Keratinocyte (primary cell): Measurements from ENCODE around the gene NHLH1. TPM values are rescaled to one million over a fixed set of nuclear protein-coding genes. Genes with fewer than 3 reads are reported as not detected.
"Not testable (repeated sequence)": the region's sequence is repeated elsewhere in the genome, so short reads cannot be mapped to it uniquely, and the experiment has no call there.

Experiments used
- DNase-seq: peaks from one replicate; pipeline ENCODE4 v3.0.0-alpha.2; 2011; ENCODE audit warnings: low read depth, missing footprints, low spot score
- FAIRE-seq: peaks from 2 replicates; lab custom pipeline; 2011; peaks lifted over from hg19 to GRCh38; lab: Jason Lieb, UNC
- H2AFZ ChIP-seq: 2 replicates; pipeline ENCODE4 v1.6.0; 2012; ENCODE audit warnings: low read length, control low read depth, inconsistent platforms; ENCODE audit not compliant: control insufficient read depth
- H3K27ac ChIP-seq: 2 replicates; pipeline ENCODE4 v1.5.1; 2011; ENCODE audit warnings: low read length; ENCODE audit not compliant: control insufficient read depth, insufficient read depth
- H3K27me3 ChIP-seq: 3 replicates; pipeline ENCODE4 v1.6.0; 2011; ENCODE audit warnings: low read length; ENCODE audit not compliant: control insufficient read depth, insufficient read depth; ENCODE audit errors: extremely low read depth
- H3K36me3 ChIP-seq, 2 experiments: 2 replicates in 1 of 2; 3 replicates in 1 of 2; pipeline ENCODE4 v1.5.1; 2011; ENCODE audit warnings: low read length in 2 of 2, mild to moderate bottlenecking in 1 of 2; ENCODE audit not compliant: control insufficient read depth in 2 of 2, insufficient read depth in 2 of 2; ENCODE audit errors: extremely low read depth in 1 of 2
- H3K4me1 ChIP-seq: 3 replicates; pipeline ENCODE4 v1.5.1; 2011; ENCODE audit warnings: low read length; ENCODE audit not compliant: control insufficient read depth, insufficient read depth; ENCODE audit errors: extremely low read depth
- H3K4me2 ChIP-seq: 3 replicates; pipeline ENCODE4 v1.6.0; 2011; ENCODE audit warnings: low read depth, low read length; ENCODE audit not compliant: control insufficient read depth, insufficient read depth; ENCODE audit errors: extremely low read depth
- H3K4me3 ChIP-seq, 3 experiments: fragments of 200-600 bp in 1 of 3; sonication (generic) in 1 of 3; 2 replicates in 2 of 3; 3 replicates in 1 of 3; pipeline ENCODE4 v1.5.1; 2011 to 2016; ENCODE audit warnings: low read length in 3 of 3, mild to moderate bottlenecking in 3 of 3, control low read depth in 2 of 3, inconsistent platforms in 1 of 3, low read depth in 1 of 3, mixed read lengths in 1 of 3, mixed run types in 1 of 3, moderate library complexity in 1 of 3; ENCODE audit not compliant: control insufficient read depth in 2 of 3, insufficient read depth in 2 of 3; ENCODE audit errors: extremely low read depth in 1 of 3
- H3K79me2 ChIP-seq: 2 replicates; pipeline ENCODE4 v1.6.0; 2012; ENCODE audit warnings: low read length; ENCODE audit not compliant: control insufficient read depth, insufficient read depth
- H3K9ac ChIP-seq: 3 replicates; pipeline ENCODE4 v1.6.0; 2011; ENCODE audit warnings: low read length; ENCODE audit not compliant: control insufficient read depth, insufficient read depth; ENCODE audit errors: extremely low read depth
- H3K9me1 ChIP-seq: 3 replicates; pipeline ENCODE4 v1.6.0; 2011; ENCODE audit warnings: low read length; ENCODE audit not compliant: control insufficient read depth, insufficient read depth; ENCODE audit errors: extremely low read depth
- H3K9me3 ChIP-seq: 2 replicates; pipeline ENCODE4 v1.5.1; 2012; ENCODE audit warnings: low read depth, low read length; ENCODE audit not compliant: control insufficient read depth
- H4K20me1 ChIP-seq: 3 replicates; pipeline ENCODE4 v1.6.0; 2011; ENCODE audit warnings: low read length; ENCODE audit not compliant: control insufficient read depth, insufficient read depth; ENCODE audit errors: extremely low read depth
- EZH2 ChIP-seq: IDR thresholded peaks from one replicate; pipeline ENCODE4 v1.6.1; 2012; ENCODE audit warnings: inconsistent platforms, mild to moderate bottlenecking, low read length, moderate library complexity
- dilution Hi-C: fragments of 300-500 bp; cut with MboI; formaldehyde crosslinking; loops from one replicate; pipeline ENCODE4 v1.7.0; 2020; ENCODE audit warnings: low sequenced_read_pairs; ENCODE audit not compliant: extremely low pct_ligation_motif_present
- polyA plus RNA-seq, 5 experiments: library from polyadenylated mRNA; depleted of rRNA in 3 of 5; stranded (reverse) in 3 of 5; stranded (forward) in 1 of 5; unstranded in 1 of 5; fragments of >200 nt; gene quantifications; 1 replicate in 1 of 5; 2 replicates in 3 of 5; 3 replicates in 1 of 5; pipeline versions ENCODE4 v1.2.1 to v1.2.3, GENCODE V29; 2011 to 2012; ENCODE audit warnings: missing spikeins in 2 of 5, low read depth in 1 of 5, low replicate concordance in 1 of 5
- TF ChIP-seq, protein P1 (sequence below), 3 experiments: IDR thresholded peaks in 1 of 3; conservative IDR thresholded peaks in 1 of 3; optimal IDR thresholded peaks in 1 of 3; 2 replicates in 2 of 3; 3 replicates in 1 of 3; pipeline versions ENCODE3 to v1.5.1; 2011; ENCODE audit warnings: low read length in 3 of 3, mild to moderate bottlenecking in 3 of 3, moderate library complexity in 2 of 3, control low read depth in 1 of 3, inconsistent platforms in 1 of 3; ENCODE audit not compliant: insufficient read depth in 2 of 3; ENCODE audit errors: extremely low read depth in 1 of 3

Gene NHLH1
- polyA plus RNA-seq, 1 donor (not counting 4 experiments of a cell fraction or from before 2014, with no cell fraction given) = 0.13 TPM

DNA sequence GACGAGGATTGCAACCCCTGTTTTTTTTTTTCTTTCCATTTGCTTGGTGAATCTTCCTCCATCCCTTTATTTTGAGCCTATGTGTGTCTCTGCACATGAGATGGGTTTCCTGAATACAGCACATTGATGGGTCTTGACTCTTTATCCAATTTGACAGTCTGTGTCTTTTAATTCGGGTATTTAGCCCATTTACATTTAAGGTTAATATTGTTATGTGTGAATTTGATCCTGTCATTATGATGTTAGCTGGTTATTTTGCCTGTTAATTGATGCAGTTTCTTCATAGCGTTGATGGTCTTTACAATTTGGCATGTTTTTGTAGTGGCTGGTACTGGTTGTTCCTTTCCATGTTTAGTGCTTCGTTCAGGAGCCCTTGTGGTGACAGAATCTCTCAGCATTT, 21.5 kb downstream of the NHLH1 start:
- dilution Hi-C loops, H2AFZ ChIP-seq, H3K4me2 ChIP-seq, H3K27ac ChIP-seq, H3K27me3 ChIP-seq, FAIRE-seq, H4K20me1 ChIP-seq, H3K9me3 ChIP-seq, H3K9ac ChIP-seq, H3K79me2 ChIP-seq, DNase-seq, H3K4me1 ChIP-seq, H3K9me1 ChIP-seq, H3K4me3 ChIP-seq, H3K36me3 ChIP-seq: not testable (repeated sequence)

DNA sequence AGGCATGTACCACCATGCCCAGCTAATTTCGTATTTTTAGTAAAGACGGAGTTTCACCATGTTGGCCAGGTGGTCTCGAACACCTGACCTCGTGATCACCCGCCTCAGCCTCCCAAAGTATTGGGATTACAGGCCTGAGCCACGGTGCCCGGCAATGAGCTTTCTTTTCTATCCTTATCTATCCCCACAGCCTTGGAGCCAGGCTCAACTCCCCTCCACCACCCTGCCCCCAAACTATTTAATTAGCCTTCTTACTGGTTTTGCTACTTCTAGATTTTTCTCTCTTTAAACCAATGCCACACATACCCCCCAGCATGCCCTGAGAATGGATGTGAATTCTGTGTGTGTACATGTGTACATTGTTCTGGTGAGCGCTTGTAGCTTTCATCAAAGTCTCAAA, 27.8 kb downstream of the NHLH1 start:
- Histone ChIP-seq H3K4me3 (no peak overlapping the region), H3K79me2 (no peaks in the 10 kb centered on the region), H4K20me1 (no peaks in the 10 kb centered on the region), H3K4me1 (peaks cover 13% of the 10 kb centered on the region), H2AFZ (no peak overlapping the region), H3K9ac (no peak overlapping the region), H3K9me1 (no peaks in the 10 kb centered on the region), H3K36me3 (no peaks in the 10 kb centered on the region), H3K27me3 (no peaks in the 10 kb centered on the region), H3K27ac (no peak overlapping the region), H3K4me2 (no peak overlapping the region), H3K9me3 (no peaks in the 10 kb centered on the region)
- dilution Hi-C loops = no loop called here
- FAIRE-seq = no peak
- no peak for DNase-seq
- TF ChIP-seq EZH2 = no peak
- TF ChIP-seq, protein P1, sequence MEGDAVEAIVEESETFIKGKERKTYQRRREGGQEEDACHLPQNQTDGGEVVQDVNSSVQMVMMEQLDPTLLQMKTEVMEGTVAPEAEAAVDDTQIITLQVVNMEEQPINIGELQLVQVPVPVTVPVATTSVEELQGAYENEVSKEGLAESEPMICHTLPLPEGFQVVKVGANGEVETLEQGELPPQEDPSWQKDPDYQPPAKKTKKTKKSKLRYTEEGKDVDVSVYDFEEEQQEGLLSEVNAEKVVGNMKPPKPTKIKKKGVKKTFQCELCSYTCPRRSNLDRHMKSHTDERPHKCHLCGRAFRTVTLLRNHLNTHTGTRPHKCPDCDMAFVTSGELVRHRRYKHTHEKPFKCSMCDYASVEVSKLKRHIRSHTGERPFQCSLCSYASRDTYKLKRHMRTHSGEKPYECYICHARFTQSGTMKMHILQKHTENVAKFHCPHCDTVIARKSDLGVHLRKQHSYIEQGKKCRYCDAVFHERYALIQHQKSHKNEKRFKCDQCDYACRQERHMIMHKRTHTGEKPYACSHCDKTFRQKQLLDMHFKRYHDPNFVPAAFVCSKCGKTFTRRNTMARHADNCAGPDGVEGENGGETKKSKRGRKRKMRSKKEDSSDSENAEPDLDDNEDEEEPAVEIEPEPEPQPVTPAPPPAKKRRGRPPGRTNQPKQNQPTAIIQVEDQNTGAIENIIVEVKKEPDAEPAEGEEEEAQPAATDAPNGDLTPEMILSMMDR (optimal IDR thresholded peaks at IDR 0.05 in 1 of 3, IDR thresholded peaks at IDR 0.05 in 1 of 3, conservative IDR thresholded peaks at IDR 0.05 in 1 of 3; ENCODE audit: extremely low read depth in 1 of 3, insufficient read depth in 2 of 3, low read length in 3 of 3) = no peak

- peaks cover 26% of the 10 kb centered on the region for H3K4me1 ChIP-seq
- dilution Hi-C loops = no loop called here
- no peak overlapping the region for H3K9ac ChIP-seq
- H3K27ac ChIP-seq = no peak overlapping the region
- peaks cover 3% of the 10 kb centered on the region for H3K79me2 ChIP-seq
- H4K20me1 ChIP-seq = no peaks in the 10 kb centered on the region
- H3K4me2 ChIP-seq = no peak overlapping the region
- H3K36me3 ChIP-seq = no peaks in the 10 kb centered on the region
- no peaks in the 10 kb centered on the region for H3K27me3 ChIP-seq
- TF ChIP-seq, protein P1 (optimal IDR thresholded peaks at IDR 0.05 in 1 of 3, IDR thresholded peaks at IDR 0.05 in 1 of 3, conservative IDR thresholded peaks at IDR 0.05 in 1 of 3; ENCODE audit: extremely low read depth in 1 of 3, insufficient read depth in 2 of 3, low read length in 3 of 3) = no peak
- no peak for TF ChIP-seq EZH2
- FAIRE-seq (no peak), DNase-seq (no peak)
- no peak overlapping the region for H2AFZ ChIP-seq
- H3K4me3 ChIP-seq = no peak overlapping the region
- H3K9me3 ChIP-seq = no peaks in the 10 kb centered on the region
- peaks cover 2% of the 10 kb centered on the region for H3K9me1 ChIP-seq
Measured at GRCh38 chr1:160397651-160398050, 30.8 kb downstream of the NHLH1 start.
